ENCODE measurements around the gene TFIP11. TPM values are rescaled to one million over a fixed set of nuclear protein-coding genes. Genes with fewer than 3 reads are reported as not detected.

TFIP11 gene
- total and polyA plus RNA-seq, 10 donors, result 21.5 to 46.3 (median 41.2) TPM

DNA sequence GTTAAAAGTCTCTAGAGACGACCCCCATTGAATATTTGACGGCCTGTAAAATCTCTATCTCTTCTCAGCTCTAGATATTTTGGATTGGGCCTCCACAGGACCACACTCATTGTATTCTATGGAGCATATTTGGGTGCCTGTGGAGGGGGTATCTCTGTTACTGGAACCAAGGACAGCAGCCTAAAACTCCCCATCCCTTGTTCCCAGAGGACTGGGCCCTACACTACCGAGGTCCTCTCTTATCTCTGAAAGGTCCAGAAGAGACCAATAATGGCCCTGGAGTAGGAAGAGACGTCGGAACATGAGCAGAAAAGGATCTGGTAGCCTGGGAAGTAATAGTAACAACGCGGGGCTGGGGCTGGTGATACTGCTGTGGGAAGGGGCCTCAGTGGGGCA is 29.2 kb downstream of the TFIP11 start:
- peaks cover 55 to 82% (median 79%) of the 10 kb centered on the region in 6 donors for H3K4me1 ChIP-seq
- TF ChIP-seq CTCF (IDR thresholded peaks at IDR 0.05 in 8 of 11, conservative IDR thresholded peaks at IDR 0.05 in 3 of 11) (no peak), POLR2AphosphoS5 (IDR thresholded peaks at IDR 0.05) (no peak), POLR2A (IDR thresholded peaks at IDR 0.05) (no peak)
- peak overlapping the region; percentile 93 to 98 (median 96) for H3K27ac ChIP-seq

DNA sequence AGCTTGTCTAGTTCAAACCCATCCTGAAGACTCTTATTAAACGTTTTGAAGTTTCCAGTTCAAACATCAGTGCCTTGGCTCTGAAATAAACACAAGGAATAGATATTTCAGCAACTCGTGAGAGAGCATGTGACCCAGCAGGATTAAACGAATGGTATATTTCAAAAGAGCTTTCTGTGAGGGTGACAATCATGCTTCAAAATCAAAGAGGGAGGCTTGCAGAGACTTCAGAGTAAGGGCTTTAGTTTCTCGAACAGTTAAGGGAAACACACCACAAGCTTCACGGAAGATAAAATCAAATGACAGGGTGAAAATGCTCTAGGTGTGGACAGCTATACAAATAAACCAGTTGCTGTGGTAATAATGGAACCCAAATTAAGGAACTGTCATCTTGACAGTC is 30.1 kb downstream of the TFIP11 start:
- 41 to 48% (median 43%) methylated on average over 5 of the region's 5 CpGs for WGBS, 5 donors
- no peaks in the 10 kb centered on the region for H3K9me3 ChIP-seq
- no peaks in the 10 kb centered on the region for H3K27me3 ChIP-seq (replicated peaks in 1 of 7)
- H3K36me3 ChIP-seq, result peaks cover 0 to 41% (median 10%) of the 10 kb centered on the region in 6 donors
- peaks cover 55 to 91% (median 86%) of the 10 kb centered on the region in 6 donors for H3K4me1 ChIP-seq
- DNase-seq, result no peak
- peak overlapping the region in 1 of 8 donors; percentile 93 for H3K4me3 ChIP-seq
- intact Hi-C loops (cut with DNase I; ENCODE audit: low total_unique reads), result loop anchor here (10.0 kb wide), 1 partner anchor 183 kb away; no protein-coding TSS in a partner anchor
- no peak for TF ChIP-seq POLR2A (IDR thresholded peaks at IDR 0.05)
- peak overlapping the region in 3 of 8 donors; percentile 10 to 98 (median 93) for H3K27ac ChIP-seq

More for the DNA sequence above, 29.2 kb downstream of the TFIP11 start:
- no peak for DNase-seq
- no peaks in the 10 kb centered on the region for H3K9me3 ChIP-seq
- H3K27me3 ChIP-seq (replicated peaks in 1 of 7), result no peaks in the 10 kb centered on the region
- peak overlapping the region; percentile 75 to 93 (median 83) for H3K4me3 ChIP-seq
- intact Hi-C loops (cut with DNase I; ENCODE audit: low total_unique reads), result loop anchor here (10.0 kb wide), 1 partner anchor 182 kb away; no protein-coding TSS in a partner anchor
- peaks cover 0 to 41% (median 15%) of the 10 kb centered on the region in 6 donors for H3K36me3 ChIP-seq
- 9 to 14% (median 10%) methylated on average over 7 of the region's 7 CpGs for WGBS, 5 donors

- DNase-seq, result no peak
- Histone ChIP-seq H3K27ac (peak overlapping the region in 3 of 8 donors; percentile 10 to 98 (median 16)), H3K36me3 (peaks cover 0 to 41% (median 11%) of the 10 kb centered on the region in 6 donors), H3K4me1 (peaks cover 55 to 95% (median 87%) of the 10 kb centered on the region in 6 donors), H3K9me3 (no peaks in the 10 kb centered on the region), H3K4me3 (no peak overlapping the region), H3K27me3 (replicated peaks in 1 of 7) (no peaks in the 10 kb centered on the region)
- WGBS, 5 donors, result 56 to 68% (median 62%) methylated on average over 4 of the region's 4 CpGs
- no peak for TF ChIP-seq CTCF (IDR thresholded peaks at IDR 0.05 in 8 of 11, conservative IDR thresholded peaks at IDR 0.05 in 3 of 11)
- no peak for TF ChIP-seq POLR2A (IDR thresholded peaks at IDR 0.05)
- no peak for TF ChIP-seq POLR2AphosphoS5 (IDR thresholded peaks at IDR 0.05)
- intact Hi-C loops (cut with DNase I; ENCODE audit: low total_unique reads), result loop anchor here (10.0 kb wide), 1 partner anchor 183 kb away; no protein-coding TSS in a partner anchor
Measured at GRCh38 chr22:26481694-26482093, 30.6 kb downstream of the TFIP11 start.

DNA sequence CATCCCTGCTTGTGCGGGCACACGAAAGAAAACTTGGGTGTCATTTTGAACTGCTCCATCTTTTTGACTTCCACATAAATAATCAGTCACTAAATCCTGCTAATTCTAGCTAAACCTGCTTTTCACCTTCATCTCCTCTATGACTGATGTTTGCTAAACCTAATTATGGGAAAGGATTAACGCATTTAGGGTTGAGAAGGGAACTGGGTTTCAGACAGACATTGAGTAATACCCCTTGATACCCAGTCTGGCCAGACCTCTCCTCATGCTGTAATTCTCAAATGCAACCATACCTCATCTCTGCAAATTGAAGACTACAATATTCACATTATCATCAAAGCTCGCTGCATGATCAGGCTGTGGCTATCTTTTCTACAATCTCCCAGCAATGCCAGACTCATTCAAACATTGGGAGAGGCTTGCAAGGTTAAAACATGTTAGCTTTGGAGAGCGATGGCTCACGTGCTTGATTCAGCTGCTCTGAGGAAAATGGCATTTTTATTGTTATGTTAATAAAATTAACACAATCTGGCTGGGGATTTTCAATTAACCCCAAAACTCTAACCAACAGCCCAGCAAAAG is 31.1 kb downstream of the TFIP11 start:
- no peak for DNase-seq
- TF ChIP-seq POLR2AphosphoS5 (IDR thresholded peaks at IDR 0.05) (no peak), CTCF (IDR thresholded peaks at IDR 0.05 in 8 of 11, conservative IDR thresholded peaks at IDR 0.05 in 3 of 11) (no peak), POLR2A (IDR thresholded peaks at IDR 0.05) (no peak)
- H3K36me3 ChIP-seq, result peaks cover 0 to 41% (median 15%) of the 10 kb centered on the region in 6 donors
- H3K9me3 ChIP-seq, result no peaks in the 10 kb centered on the region
- intact Hi-C loops (cut with DNase I; ENCODE audit: low total_unique reads), result loop anchor here (10.0 kb wide), 1 partner anchor 184 kb away; no protein-coding TSS in a partner anchor
- no peaks in the 10 kb centered on the region for H3K27me3 ChIP-seq (replicated peaks in 1 of 7)
- H3K27ac ChIP-seq, result peak overlapping the region in 3 of 8 donors; percentile 10 to 98 (median 16)
- peaks cover 55 to 95% (median 85%) of the 10 kb centered on the region in 6 donors for H3K4me1 ChIP-seq
- peak overlapping the region in 1 of 8 donors; percentile 0 for H3K4me3 ChIP-seq
- WGBS, 5 donors, result 66 to 78% (median 74%) methylated on average over 6 of the region's 6 CpGs
